NCI-H2171 (cell line): ENCODE measurements around the gene C9orf152.
"Not testable (repeated sequence)": the region's sequence is repeated elsewhere in the genome, so short reads cannot be mapped to it uniquely, and the experiment has no call there.

ENCODE experiments used
- DNase-seq: peaks from one replicate; lab custom pipeline; 2025; lab: John Stamatoyannopoulos, UW

Gene C9orf152

GRCh38 chr9:110208031-110208430 lies at the start of gene C9orf152:
TSS of gene C9orf152 (minus strand) at chr9:110208159. CDS start at chr9:110207579, 580 bp downstream.
- no peak for DNase-seq

- no peak for DNase-seq
Observed at GRCh38 chr9:110257097-110257841, 49.3 kb upstream of the C9orf152 start.

- peak; percentile 90 for DNase-seq
Observed at GRCh38 chr9:110256380-110257096, 48.6 kb upstream of the C9orf152 start, which contains the start of gene TXN. TSS of gene TXN (minus strand) at chr9:110256507. CDS start at chr9:110256435, 72 bp downstream.

GRCh38 chr9:110255463-110256379 lies 47.8 kb upstream of the C9orf152 start:
- DNase-seq, result peak; percentile 25

- DNase-seq, result peak; percentile 25
Observed at GRCh38 chr9:110255034-110255462, 47.1 kb upstream of the C9orf152 start.

- DNase-seq, result no peak
Observed at GRCh38 chr9:110254500-110254899, 46.5 kb upstream of the C9orf152 start.

GRCh38 chr9:110252509-110253139 lies 44.7 kb upstream of the C9orf152 start:
- no peak for DNase-seq

- DNase-seq, result not testable (repeated sequence)
Observed at GRCh38 chr9:110251770-110252169, 43.8 kb upstream of the C9orf152 start.

- no peak for DNase-seq
Observed at GRCh38 chr9:110251212-110251611, 43.3 kb upstream of the C9orf152 start.

- no peak for DNase-seq
Observed at GRCh38 chr9:110249603-110250002, 41.6 kb upstream of the C9orf152 start.

- DNase-seq, result no peak
Observed at GRCh38 chr9:110248361-110248760, 40.4 kb upstream of the C9orf152 start.

- no peak for DNase-seq
Observed at GRCh38 chr9:110246214-110246613, 38.3 kb upstream of the C9orf152 start.

- DNase-seq, result no peak
Observed at GRCh38 chr9:110244616-110245015, 36.7 kb upstream of the C9orf152 start.

GRCh38 chr9:110241858-110242321 lies 33.9 kb upstream of the C9orf152 start:
- no peak for DNase-seq

- no peak for DNase-seq
Observed at GRCh38 chr9:110241260-110241857, 33.4 kb upstream of the C9orf152 start.

- DNase-seq, result no peak
Observed at GRCh38 chr9:110240198-110240597, 32.2 kb upstream of the C9orf152 start.

- DNase-seq, result no peak
Observed at GRCh38 chr9:110228321-110228720, 20.4 kb upstream of the C9orf152 start.

GRCh38 chr9:110224583-110224982 lies 16.6 kb upstream of the C9orf152 start:
- DNase-seq, result no peak

GRCh38 chr9:110220809-110221208 lies 12.8 kb upstream of the C9orf152 start:
- no peak for DNase-seq

GRCh38 chr9:110217656-110218099 lies 9.7 kb upstream of the C9orf152 start:
- peak; percentile 20 for DNase-seq
